Urinary bladder (tissue), 4 donors: ENCODE results near the gene L3MBTL4. TPM values are rescaled to one million over a fixed set of nuclear protein-coding genes. Genes with fewer than 3 reads are reported as not detected.
"Not testable (repeated sequence)": the region's sequence is repeated elsewhere in the genome, so short reads cannot be mapped to it uniquely, and the experiment has no call there.

Source experiments
- DNase-seq: peaks from one replicate; pipeline ENCODE4 v3.0.0-alpha.2; 2015; ENCODE audit errors: extremely low spot score
- H3K27ac ChIP-seq: one replicate; pipeline ENCODE4 v1.5.1; 2013; ENCODE audit warnings: low read depth, mild to moderate bottlenecking, moderate library complexity
- H3K36me3 ChIP-seq: one replicate; pipeline ENCODE4 v1.6.1; 2013; ENCODE audit warnings: mild to moderate bottlenecking, moderate library complexity; ENCODE audit not compliant: insufficient read depth
- H3K4me1 ChIP-seq: one replicate; pipeline ENCODE4 v1.6.1; 2013; ENCODE audit warnings: mild to moderate bottlenecking, moderate library complexity; ENCODE audit not compliant: insufficient read depth
- H3K4me3 ChIP-seq: one replicate; pipeline ENCODE4 v1.5.1; 2013; ENCODE audit warnings: low read depth, low read length
- whole genome bisulfite sequencing: extraction: QIAGEN DNeasy Blood & Tissue Kit; methylation state at CpG from one replicate; pipeline ENCODE4 v1.1.7; 2013; 5-methylcytosine and 5-hydroxymethylcytosine counted together
- polyA plus RNA-seq: library from polyadenylated mRNA; stranded (reverse); fragments of 200-250 nt; gene quantifications from one replicate; pipeline ENCODE4 v1.2.3, GENCODE V29; 2013
- total RNA-seq: library from RNA; depleted of rRNA; stranded (reverse); fragments of >200 nt; gene quantifications from one replicate; pipeline ENCODE4 v1.2.3, GENCODE V29; 2014
- donor health status: healthy with polysubstance abuse.
- donor health status: healthy.

Gene L3MBTL4
- total and polyA plus RNA-seq, 2 donors, result 0.98 to 6.7 TPM

DNA sequence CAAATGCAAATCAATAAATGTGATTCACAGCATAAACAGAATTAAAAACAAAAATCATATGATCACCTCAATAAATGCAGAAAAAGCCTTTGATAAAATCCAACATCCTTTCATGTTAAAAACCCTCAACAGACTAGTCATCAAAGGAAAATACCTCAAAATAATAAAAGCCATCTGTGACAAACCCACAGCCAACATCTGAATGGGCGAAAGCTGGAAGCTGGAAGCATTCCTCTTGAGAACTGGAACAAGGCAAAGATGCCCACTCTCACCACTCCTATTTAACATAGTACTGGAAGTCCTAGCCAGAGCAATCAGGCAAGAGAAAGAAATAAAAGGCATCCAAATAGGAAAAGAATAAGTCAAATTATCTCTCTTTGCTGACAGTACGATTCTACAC, 367.1 kb downstream of the L3MBTL4 start:
- DNase-seq, H3K4me1 ChIP-seq, H3K27ac ChIP-seq, H3K36me3 ChIP-seq, H3K4me3 ChIP-seq: not testable (repeated sequence)
- 84% methylated on average over 2 of the region's 2 CpGs for WGBS

GRCh38 chr18:6044773-6045172, 369.9 kb downstream of the L3MBTL4 start:
- H3K36me3 ChIP-seq, result no peaks in the 10 kb centered on the region
- H3K4me1 ChIP-seq, result no peaks in the 10 kb centered on the region
- H3K27ac ChIP-seq, result no peak overlapping the region
- H3K4me3 ChIP-seq, result no peak overlapping the region
- DNase-seq, result no peak

DNA sequence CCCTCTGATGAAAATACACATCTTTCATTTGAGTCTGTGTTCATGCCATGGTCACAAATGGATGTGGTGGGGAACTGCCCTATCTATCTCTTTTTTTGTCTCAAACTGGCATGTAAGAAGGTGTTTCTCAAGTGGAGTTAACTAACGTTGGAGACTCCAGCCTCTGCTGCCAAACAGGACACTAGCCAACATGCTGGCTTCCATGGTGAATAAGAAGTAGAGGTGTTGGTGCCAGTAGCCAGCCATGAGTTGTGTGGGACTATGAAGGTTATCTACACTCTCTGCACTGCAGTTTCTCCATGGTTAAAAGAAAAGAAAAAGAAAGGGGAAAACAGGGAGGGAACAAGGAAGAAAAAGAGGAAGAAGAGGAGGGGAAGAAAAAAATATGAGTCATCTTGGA, 370.4 kb downstream of the L3MBTL4 start:
- Histone ChIP-seq H3K36me3 (no peaks in the 10 kb centered on the region), H3K4me1 (no peaks in the 10 kb centered on the region), H3K27ac (no peak overlapping the region), H3K4me3 (no peak overlapping the region)
- 75% methylated on average over 1 of the region's 1 CpG for WGBS
- DNase-seq, result no peak

DNA sequence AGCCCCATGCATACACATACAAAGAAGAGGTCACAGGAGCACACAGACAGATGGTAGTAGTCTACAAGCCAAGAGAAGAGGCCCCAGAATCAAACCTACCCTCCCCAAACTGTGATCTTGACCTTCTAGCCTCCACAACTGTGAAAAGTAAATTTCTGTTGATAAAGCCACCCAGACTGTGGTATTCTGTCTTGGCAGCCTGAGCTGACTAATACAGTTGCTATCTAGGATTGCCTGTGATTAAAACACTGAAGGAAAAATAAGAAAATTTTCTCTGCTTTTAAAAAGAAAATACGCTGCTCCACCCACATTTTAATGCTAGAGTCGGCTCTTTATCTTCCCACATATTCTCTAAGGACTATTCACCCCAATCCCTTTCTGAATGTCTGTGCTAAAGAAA, 375.7 kb downstream of the L3MBTL4 start:
- Histone ChIP-seq H3K36me3 (no peaks in the 10 kb centered on the region), H3K27ac (no peak overlapping the region), H3K4me3 (no peak overlapping the region), H3K4me1 (no peaks in the 10 kb centered on the region)
- WGBS, result 80% methylated on average over 2 of the region's 2 CpGs
- DNase-seq, result no peak

DNA sequence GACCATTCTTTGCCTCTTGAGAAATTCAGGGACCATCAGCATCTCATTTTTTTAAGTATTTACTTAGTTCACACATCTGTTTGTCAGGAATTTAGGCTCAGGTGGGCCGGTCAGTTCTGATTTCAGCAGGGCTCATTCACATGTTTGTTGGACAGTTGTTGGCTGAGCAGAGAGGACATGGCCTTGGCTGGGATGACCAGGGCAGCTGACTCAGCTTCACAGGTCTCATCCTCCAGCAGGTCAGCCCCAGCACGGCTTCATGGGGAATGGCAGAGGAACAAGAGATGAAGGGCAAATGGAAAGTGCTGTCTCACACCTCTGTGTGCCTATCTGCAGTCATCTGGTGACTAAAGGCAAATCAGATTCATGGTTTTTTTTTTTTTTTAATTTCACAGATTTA, 383.3 kb downstream of the L3MBTL4 start:
- no peak overlapping the region for H3K4me3 ChIP-seq
- 73% methylated on average over 2 of the region's 2 CpGs for WGBS

DNA sequence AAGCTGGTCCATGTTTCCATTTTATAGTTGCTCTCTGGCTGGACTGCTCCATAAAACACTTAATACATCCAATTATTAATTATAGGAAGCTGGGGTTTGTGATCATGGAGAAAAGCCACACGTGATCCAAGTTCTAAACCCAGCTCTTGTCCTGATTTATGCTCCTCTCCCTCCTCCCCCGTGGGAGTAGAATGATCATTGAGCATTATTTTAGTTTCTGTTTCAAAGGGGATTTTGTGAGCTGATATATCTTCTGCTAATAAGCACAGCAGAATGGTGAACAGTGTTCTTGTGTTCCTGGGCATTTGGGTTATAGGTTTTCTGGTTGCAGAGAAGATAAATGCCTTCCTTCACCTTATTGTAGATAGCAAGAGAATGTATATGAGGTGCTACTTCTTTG, 383.7 kb downstream of the L3MBTL4 start:
- H3K4me1 ChIP-seq, result no peaks in the 10 kb centered on the region
- H3K36me3 ChIP-seq, result no peaks in the 10 kb centered on the region
- no peak for DNase-seq
- 35% methylated on average over 2 of the region's 2 CpGs for WGBS
- no peak overlapping the region for H3K27ac ChIP-seq
- no peak overlapping the region for H3K4me3 ChIP-seq

More for the DNA sequence above, 383.3 kb downstream of the L3MBTL4 start:
- Histone ChIP-seq H3K4me1 (no peaks in the 10 kb centered on the region), H3K27ac (no peak overlapping the region), H3K36me3 (no peaks in the 10 kb centered on the region)
- no peak for DNase-seq

- WGBS, result 55% methylated on average over 2 of the region's 2 CpGs
- Histone ChIP-seq H3K27ac (no peak overlapping the region), H3K4me3 (no peak overlapping the region), H3K4me1 (no peaks in the 10 kb centered on the region), H3K36me3 (no peaks in the 10 kb centered on the region)
- DNase-seq, result no peak
These were observed 389.9 kb downstream of the L3MBTL4 start for GRCh38 chr18:6024745-6025248.

DNA sequence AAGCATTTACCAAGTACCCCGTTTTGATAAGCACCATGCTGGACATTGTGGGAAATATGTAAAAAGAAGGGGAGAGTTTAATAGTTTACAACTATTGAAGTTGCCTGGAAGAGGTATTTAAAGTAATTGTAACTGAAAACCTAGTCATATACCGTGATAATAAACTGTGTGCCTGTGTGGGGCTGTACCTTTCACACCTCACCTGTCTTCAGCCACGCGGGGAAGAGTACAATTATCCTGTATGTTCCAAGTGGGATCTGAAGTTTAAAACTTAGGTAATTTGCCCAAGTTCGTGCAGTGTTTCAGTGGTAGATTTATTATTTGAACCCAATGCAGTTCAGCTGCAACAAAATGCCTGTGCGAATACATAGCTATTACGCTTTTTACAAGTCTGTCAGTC, 391.2 kb downstream of the L3MBTL4 start:
- WGBS, result 76% methylated on average over 7 of the region's 7 CpGs
- H3K4me1 ChIP-seq, result no peaks in the 10 kb centered on the region
- H3K4me3 ChIP-seq, result no peak overlapping the region
- no peaks in the 10 kb centered on the region for H3K36me3 ChIP-seq
- H3K27ac ChIP-seq, result no peak overlapping the region
- DNase-seq, result no peak

DNA sequence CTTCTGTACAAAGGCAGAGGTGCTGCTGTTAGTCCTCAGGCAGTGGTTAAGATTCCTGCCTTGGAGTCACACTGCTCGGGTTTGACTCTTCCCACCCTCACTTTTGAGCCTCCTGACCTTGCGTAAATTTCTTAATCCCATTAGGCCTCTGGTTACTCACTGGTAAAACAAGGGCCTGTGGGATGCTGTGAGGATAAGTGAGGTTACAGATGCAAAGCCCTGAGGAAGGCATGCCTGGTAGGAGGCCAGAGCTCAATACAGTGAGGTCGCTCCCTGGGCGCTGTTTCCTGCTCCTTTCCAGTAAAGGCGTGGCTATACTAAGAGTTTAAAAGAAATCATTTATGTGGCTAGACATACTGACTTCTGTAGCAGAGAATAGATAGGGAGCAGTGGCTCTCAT, 391.9 kb downstream of the L3MBTL4 start:
- no peak overlapping the region for H3K27ac ChIP-seq
- no peaks in the 10 kb centered on the region for H3K36me3 ChIP-seq
- no peak overlapping the region for H3K4me3 ChIP-seq
- no peak for DNase-seq
- 53% methylated on average over 5 of the region's 5 CpGs for WGBS
- H3K4me1 ChIP-seq, result no peaks in the 10 kb centered on the region

DNA sequence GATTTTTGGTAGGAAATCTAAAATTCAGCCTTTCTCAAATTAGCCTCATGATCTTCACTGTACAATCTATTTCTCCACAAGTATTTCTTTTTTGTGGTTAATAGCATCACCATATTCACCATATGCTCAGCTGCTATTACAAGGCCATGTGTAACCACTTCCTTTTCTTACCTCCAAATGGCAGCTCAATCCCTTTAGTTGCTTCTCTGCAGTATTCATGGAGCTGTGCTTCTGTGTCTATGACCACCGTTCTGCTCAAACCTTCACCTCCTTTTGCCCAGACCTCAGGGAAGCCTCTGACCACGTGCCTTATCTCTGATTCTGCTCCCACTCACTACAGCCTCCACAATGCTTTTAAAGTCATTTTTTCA, 392.7 kb downstream of the L3MBTL4 start:
- WGBS, result 39% methylated on average over 2 of the region's 2 CpGs
- H3K4me1 ChIP-seq, result no peaks in the 10 kb centered on the region
- H3K27ac ChIP-seq, result no peak overlapping the region
- no peaks in the 10 kb centered on the region for H3K36me3 ChIP-seq
- no peak for DNase-seq
- no peak overlapping the region for H3K4me3 ChIP-seq

DNA sequence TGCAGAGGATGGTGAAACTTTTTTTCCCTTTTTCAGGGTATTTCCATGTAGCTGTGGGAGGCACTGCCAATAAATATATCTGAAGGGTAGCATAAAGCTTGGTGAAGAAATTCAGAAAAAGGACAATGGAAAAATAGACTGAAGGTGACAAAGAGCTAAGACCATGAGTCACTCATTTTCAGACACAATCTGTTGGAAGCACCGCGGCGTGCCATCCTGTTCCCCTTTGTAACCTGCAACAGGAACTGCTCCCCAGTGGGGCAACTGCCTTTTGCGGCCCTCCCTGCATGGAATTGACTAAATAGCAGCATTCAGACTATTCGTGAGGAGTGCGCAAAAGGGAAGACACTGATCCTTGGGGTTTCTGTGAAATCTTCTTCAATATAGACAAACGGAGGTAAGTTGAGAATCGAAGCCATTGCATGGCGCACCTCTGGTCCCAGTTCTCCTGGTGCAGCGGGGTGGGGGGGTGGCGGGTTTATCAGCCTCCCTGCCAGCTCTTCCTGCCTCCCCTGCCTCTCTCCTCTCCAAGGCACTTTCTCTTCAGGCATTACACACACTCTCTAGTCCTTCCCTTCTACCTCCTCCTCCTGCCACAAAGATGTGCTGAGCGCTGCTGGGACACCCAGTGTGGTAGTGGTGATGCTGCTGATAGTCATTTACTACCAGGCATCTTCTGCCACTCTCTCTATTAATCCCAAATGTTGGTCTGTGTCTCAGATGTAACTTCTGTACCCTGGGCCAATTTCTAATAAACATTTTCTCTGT, 393.2 kb downstream of the L3MBTL4 start:
- H3K4me1 ChIP-seq, result no peaks in the 10 kb centered on the region
- no peak overlapping the region for H3K27ac ChIP-seq
- WGBS, result 89% methylated on average over 12 of the region's 12 CpGs
- no peaks in the 10 kb centered on the region for H3K36me3 ChIP-seq
- H3K4me3 ChIP-seq, result no peak overlapping the region
- DNase-seq, result no peak

DNA sequence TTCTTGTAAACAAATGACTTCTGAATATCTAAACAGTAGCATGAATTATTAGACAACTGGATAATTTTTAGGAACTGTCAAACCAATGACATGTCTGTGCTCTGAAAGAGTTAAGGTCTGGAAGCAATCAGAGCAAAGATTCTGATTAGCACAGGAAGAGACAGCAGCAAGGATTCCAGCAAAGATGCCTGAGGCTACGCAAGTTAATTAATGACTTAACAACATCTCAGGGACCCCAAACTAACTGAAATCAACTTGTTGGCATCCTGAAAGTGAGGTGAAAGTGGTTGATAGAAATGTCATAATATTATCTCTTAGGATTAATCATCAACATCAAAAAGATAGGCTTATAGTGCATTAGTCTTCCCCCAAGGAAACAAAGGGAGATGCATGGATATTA, 396.0 kb downstream of the L3MBTL4 start:
- H3K4me3 ChIP-seq, result no peak overlapping the region
- DNase-seq, result no peak
- H3K36me3 ChIP-seq, result no peaks in the 10 kb centered on the region
- H3K4me1 ChIP-seq, result no peaks in the 10 kb centered on the region
- WGBS, result 67% methylated on average over 1 of the region's 1 CpG
- no peak overlapping the region for H3K27ac ChIP-seq

DNA sequence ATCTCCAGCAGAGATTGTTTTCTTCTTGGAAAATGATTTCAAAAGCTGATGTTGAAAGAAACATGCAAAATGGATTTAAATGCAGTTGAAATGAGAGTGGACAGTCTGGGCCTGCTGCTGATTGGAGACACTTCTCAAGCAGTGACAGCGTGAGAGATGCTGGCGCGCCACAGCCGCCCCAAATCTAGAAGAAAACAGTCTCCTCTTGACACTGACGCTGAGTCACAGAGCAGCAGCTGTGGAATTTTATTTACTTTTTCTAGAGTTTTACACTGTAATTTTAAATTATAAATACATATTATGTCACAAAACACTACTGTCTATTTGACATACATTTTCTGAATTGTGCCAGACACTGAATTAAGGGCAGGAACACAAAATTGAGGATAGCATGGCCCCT, 397.5 kb downstream of the L3MBTL4 start:
- Histone ChIP-seq H3K27ac (no peak overlapping the region), H3K36me3 (no peaks in the 10 kb centered on the region), H3K4me3 (no peak overlapping the region), H3K4me1 (no peaks in the 10 kb centered on the region)
- DNase-seq, result no peak
- 49% methylated on average over 5 of the region's 5 CpGs for WGBS

GRCh38 chr18:6015364-6015763, 399.3 kb downstream of the L3MBTL4 start:
- Histone ChIP-seq H3K36me3 (no peaks in the 10 kb centered on the region), H3K4me3 (no peak overlapping the region), H3K27ac (no peak overlapping the region), H3K4me1 (no peaks in the 10 kb centered on the region)
- 89% methylated on average over 5 of the region's 5 CpGs for WGBS
- no peak for DNase-seq
